HG03432 (cell line): ENCODE data around the gene RFPL1.
"Not testable (repeated sequence)": the region's sequence is repeated elsewhere in the genome, so short reads cannot be mapped to it uniquely, and the experiment has no call there.

Source experiments
- ATAC-seq: cut with Tn5 transposase; IDR thresholded peaks from one replicate; pipeline ENCODE4 v1.9.1; 2021; ENCODE audit warnings: mild to moderate bottlenecking, moderate library complexity; ENCODE audit not compliant: unreplicated experiment

RFPL1 gene

GRCh38 chr22:29438283-29438682 lies at the start of gene RFPL1:
RFPL1 (plus strand) TSS chr22:29438583.
- not testable (repeated sequence) for ATAC-seq

- peak; percentile 8 for ATAC-seq
These were observed 49.7 kb upstream of the RFPL1 start for GRCh38 chr22:29388759-29389090.

- ATAC-seq: no peak
These were observed 48.1 kb upstream of the RFPL1 start for GRCh38 chr22:29390270-29390669.

DNA sequence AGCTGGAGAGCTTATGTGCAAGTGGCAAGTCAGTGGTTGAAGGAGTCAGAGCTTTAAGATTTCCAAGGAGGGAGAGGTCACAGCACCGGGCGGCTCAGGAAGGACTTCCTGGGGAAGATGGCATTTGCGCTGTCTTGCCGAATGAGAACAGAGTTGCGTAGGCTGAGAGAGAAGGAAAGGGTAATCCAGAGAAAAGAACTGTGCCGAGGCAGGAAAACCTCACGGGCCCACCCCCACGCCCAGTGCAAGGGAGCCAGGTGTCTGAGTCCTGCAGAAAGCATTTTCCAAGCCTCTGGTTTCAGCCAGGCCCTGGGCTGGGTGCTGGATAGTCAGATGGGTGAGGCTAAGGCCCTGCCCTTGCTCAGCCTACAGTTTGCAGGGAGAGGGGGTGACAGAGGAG lies 46.8 kb upstream of the RFPL1 start:
- ATAC-seq: no peak

- ATAC-seq: no peak
These were observed 45.3 kb upstream of the RFPL1 start for GRCh38 chr22:29393019-29393608.

GRCh38 chr22:29394931-29395581 lies 43.3 kb upstream of the RFPL1 start:
- peak; percentile 60 for ATAC-seq

DNA sequence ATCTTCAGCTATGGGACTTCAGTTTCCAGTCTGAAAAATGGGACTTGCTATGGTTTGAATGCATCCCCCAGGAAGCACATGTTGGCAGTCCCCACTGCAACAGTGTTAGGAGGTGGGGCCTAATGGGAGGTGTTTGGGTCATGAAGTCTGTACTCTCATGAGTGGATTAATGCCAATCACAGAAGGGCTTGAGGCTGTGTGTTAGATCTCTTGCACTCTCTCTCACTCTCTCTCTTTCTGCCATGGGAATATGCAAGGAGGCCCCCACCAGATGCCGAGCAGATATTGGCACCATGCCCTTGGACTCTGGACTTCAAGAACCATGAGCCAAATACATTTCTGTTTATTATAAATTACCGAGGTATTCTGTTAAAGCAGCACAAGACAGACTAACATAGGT lies 42.3 kb upstream of the RFPL1 start:
- no peak for ATAC-seq

DNA sequence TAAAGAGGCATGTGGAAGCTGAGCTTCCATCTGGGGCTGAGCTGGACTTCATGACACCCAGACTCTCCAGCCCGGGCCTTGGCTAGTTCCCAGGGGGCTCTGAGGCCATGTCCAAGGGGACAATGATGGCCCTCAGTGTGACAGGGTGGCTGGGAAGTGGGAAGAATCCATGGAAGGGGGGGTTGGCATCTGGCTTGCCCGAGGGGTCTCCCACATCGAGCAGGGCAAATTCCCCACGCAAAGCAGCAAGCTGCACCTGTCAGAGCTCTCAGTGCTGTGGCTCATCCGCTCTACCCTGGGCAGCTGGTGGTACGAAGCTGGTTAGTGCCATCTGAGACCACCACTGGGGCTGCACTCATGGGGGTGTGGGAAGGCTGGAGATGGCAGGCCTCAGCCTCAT lies 40.6 kb upstream of the RFPL1 start:
- no peak for ATAC-seq

- no peak for ATAC-seq
These were observed 37.8 kb upstream of the RFPL1 start for GRCh38 chr22:29400576-29400975.

DNA sequence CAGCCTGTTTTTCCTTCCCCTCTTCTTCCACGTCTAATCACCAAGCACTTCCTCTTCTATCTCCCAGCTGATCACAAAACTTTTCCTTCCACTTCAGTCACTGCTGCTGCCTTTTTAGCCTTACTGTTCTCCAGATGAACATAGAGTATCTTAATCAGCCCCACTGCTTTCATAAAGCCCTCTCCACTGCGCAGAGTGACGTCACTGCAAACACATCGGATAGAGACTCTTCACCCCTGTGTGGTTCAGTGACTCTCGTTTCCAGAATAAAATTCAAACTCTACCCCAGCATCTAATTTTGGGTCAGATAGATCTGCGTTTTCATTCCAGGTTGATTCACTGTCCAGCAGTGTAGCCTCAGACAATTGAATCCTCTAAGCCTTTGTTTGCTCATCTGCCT lies 36.8 kb upstream of the RFPL1 start:
- ATAC-seq: not testable (repeated sequence)

DNA sequence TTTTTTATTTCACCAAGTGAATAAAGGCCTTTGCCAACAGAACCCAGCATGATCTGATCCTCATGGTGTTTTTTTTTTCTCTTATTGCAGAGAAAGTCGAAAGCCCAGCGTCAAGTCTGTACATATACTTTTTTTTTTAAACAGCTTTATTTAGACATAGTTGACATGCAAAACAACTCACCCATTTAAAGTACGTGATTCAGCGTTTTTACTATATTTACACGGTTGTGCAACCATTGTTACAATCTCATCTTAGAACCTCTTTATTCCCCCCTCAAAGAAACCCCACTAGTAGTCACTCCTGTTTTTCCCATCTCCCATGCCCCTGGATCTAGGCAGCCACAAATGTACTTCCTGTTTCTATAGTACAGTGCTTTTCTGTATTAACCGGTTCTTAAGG lies 29.4 kb upstream of the RFPL1 start:
- no peak for ATAC-seq

GRCh38 chr22:29411569-29412211 lies 26.7 kb upstream of the RFPL1 start:
- ATAC-seq: peak; percentile 64

- ATAC-seq: not testable (repeated sequence)
These were observed 25.6 kb upstream of the RFPL1 start for GRCh38 chr22:29412772-29413171.

DNA sequence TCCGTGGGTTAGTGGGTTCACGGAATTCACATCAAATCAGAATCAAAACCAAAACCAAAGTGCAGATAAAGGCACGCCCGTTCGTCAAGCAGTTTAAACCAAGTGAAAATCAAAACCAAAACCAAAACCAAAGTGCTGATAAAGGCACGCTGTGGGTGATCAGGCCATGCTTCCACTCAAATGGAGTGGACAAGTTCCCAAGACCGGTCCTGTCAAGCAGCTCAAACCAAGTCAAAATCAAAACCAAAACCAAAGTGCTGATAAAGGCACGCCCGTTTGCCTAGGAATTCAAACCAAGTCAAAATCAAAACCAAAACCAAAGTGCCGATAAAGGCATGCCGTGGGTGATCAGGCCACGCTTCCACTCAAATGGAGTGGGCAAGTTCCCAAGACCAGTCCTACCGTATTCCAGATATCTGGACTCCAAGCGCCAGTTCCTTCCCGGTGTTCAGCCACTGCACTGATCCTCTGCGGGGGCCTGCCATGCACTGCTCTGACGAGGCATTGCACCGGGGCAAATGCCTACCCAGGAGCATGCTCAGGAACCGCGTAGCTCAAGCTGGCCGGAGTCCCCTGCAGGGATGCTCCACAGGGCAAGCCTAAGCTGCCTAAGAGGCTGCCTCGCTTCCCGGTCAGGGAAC lies 23.3 kb upstream of the RFPL1 start:
- not testable (repeated sequence) for ATAC-seq

GRCh38 chr22:29418704-29419103 lies 19.7 kb upstream of the RFPL1 start:
- not testable (repeated sequence) for ATAC-seq

GRCh38 chr22:29426476-29426875 lies 11.9 kb upstream of the RFPL1 start:
- ATAC-seq: no peak

DNA sequence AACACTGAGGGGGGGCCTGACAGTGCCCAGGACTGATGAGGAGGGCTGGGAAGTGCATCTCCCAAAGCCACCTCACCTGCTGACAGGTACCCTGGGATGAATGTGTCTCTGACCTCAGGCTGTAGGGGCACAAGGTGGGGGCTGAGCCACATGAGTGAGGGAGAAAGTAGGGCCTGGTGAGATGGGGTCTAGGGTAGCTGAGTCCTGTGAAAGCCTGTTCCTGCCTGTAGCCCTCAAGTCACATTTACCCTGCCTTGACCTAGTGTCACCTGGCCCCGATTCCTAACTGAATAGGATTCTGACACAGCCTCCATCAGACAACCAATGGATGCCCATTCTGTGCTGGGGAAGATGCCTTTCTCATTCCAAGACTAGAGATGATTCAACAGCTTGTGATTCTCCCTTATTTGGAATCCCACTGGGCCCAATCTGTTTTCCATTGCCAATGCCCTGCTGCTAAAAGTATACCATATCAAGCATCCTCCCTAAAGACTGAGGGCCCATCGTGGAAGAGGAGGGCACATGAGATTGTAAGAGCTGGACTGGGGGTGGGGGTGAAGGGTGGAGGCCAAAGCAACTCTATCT lies 11.1 kb upstream of the RFPL1 start:
- no peak for ATAC-seq

- no peak for ATAC-seq
These were observed 6.4 kb upstream of the RFPL1 start for GRCh38 chr22:29431986-29432385.

DNA sequence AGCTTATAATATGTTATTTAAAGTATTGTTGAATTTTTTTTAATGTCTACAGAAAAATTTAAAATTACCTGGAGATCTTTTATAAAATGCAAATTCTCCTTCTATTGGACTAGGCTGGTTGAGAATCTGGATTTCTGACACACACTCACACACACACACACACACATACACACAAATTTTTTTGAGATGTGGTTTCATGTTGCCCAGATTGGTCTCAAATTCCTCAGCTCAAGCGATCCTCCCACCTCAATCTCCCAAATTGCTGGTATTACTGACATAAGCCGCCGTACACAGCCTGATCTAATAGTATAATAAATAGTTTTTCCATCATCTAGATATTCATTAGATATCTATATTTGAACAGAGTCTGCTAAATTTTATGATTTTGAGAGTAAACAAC lies 4.5 kb upstream of the RFPL1 start:
- ATAC-seq: no peak

- no peak for ATAC-seq
These were observed 4.1 kb upstream of the RFPL1 start for GRCh38 chr22:29434288-29434687.

- ATAC-seq: no peak
These were observed 2.9 kb upstream of the RFPL1 start for GRCh38 chr22:29435236-29436136.
